Diencephalon (tissue), 1 donor: ENCODE results near the gene OR51L1. TPM values are rescaled to one million over a fixed set of nuclear protein-coding genes. Genes with fewer than 3 reads are reported as not detected.

Experiments
- total RNA-seq: library from RNA; depleted of rRNA; stranded (reverse); fragments of >200 nt; gene quantifications from one replicate; pipeline ENCODE4 v1.2.3, GENCODE V29; 2014

OR51L1 gene, protein sequence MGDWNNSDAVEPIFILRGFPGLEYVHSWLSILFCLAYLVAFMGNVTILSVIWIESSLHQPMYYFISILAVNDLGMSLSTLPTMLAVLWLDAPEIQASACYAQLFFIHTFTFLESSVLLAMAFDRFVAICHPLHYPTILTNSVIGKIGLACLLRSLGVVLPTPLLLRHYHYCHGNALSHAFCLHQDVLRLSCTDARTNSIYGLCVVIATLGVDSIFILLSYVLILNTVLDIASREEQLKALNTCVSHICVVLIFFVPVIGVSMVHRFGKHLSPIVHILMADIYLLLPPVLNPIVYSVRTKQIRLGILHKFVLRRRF
- total RNA-seq = not detected

DNA sequence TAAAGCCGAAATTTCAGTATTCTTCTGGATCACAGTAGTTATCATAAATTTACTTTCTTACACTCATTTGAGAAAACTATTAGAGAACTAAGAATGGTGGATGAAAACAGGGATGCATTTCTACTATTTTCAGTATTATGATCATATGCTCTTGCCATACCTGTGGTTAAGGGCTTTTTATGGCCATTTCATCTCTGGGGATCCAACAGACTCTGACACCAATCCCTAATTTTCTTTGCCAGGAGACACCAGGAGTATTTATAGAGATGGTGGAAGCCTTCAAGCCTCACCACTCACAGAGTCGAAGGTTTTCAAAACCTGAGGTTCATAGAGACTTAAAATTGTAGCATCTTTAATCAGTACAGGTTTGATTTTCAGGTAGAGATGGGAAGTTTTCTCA is at the start of gene OR51L1:
Gene OR51L1, plus strand, starts transcription at position 301 of the 400 bp plus-strand sequence. CDS start 4,132 bp downstream, outside the sequence.

DNA sequence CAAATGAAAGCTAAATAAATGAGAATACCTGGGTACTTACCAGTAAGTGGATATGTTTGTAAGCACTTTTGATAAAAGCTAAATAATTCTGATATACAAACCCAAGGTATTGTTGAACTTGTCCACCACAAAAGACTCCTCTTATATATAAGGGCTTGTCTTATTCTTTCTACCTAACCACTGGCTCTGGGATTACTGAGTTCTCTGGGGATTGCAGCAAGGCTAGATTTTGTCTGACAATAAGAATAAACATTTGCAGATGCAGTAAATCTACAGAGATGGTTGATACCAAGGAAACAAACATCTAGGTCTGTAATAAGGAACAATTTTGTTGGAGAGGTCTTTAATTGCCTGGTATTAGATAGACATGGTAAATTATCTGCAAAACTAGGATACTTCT is 47.1 kb upstream of the OR51L1 start, which contains the start of gene OR51A4:
Gene OR51A4, minus strand, starts transcription at position 101 of the 400 bp plus-strand sequence. CDS start 505 bp downstream, outside the sequence.

DNA sequence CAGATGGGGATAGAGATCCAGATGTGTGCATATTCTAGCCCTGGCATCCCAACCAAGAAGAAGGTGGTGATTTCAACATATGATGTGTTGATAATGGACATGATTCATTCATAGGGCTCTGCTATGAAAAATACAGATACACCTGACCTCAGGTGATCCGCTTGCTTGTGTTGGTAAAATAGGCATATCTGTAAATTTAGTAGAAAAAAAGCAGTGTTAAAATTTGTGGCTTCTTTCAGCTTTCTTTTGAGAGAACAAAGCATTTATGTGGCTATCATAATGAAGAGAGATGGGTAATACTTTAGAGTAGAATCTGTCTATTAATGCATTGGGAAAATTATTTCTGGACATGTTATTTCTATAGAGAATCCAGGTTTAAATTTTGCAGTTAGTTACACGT is 39.0 kb upstream of the OR51L1 start, which contains the start of gene OR51A2:
Gene OR51A2, minus strand, starts transcription at position 101 of the 400 bp plus-strand sequence. Its CDS starts 0 bp downstream, at position 101.

DNA sequence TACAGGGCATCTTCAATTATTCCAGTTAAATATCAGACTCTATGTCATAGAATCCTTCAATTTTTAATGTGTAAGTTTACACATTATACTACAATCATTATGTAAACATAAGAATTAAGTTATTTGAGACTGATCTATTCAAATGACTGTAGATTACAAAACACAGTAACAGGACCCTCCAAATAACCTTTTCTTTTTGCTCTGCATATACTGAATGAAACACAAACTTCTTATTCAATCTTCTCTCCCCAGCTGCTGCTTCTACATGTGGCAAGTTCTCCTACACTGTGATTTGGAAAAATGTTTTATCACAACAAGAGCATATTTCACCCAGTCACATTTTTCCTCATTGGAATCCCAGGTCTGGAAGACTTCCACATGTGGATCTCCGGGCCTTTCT is 51.6 kb downstream of the OR51L1 start, which contains the start of gene OR52J3:
Gene OR52J3, plus strand, starts transcription at position 301 of the 400 bp plus-strand sequence. Its CDS starts 0 bp downstream, at position 301.

Other genes with a start within 250 kb of the OR51L1 start
- gene OR51F1, start 224.9 kb upstream of the OR51L1 start, total RNA-seq = not detected
- not detected for gene OR52R1, start 190.5 kb upstream of the OR51L1 start, total RNA-seq
- not detected for gene OR51F2, start 173.5 kb upstream of the OR51L1 start, total RNA-seq
- gene OR51S1, start 145.6 kb upstream of the OR51L1 start, total RNA-seq = not detected
- gene OR51T1, start 113.0 kb upstream of the OR51L1 start, total RNA-seq = not detected
- not detected for gene OR51A7, start 91.1 kb upstream of the OR51L1 start, total RNA-seq
- gene OR51G2, start 75.5 kb upstream of the OR51L1 start, total RNA-seq = not detected
- gene OR51G1, start 70.5 kb upstream of the OR51L1 start, total RNA-seq = not detected
- not detected for gene OR51A4, start 47.2 kb upstream of the OR51L1 start, total RNA-seq
- gene OR51A2, start 39.1 kb upstream of the OR51L1 start, total RNA-seq = not detected
- gene OR52J3, start 51.7 kb downstream of the OR51L1 start, total RNA-seq = not detected
- not detected for gene OR52E2, start 64.8 kb downstream of the OR51L1 start, total RNA-seq
- not detected for gene OR52E1, start 74.7 kb downstream of the OR51L1 start, total RNA-seq
- gene OR52A5, start 143.5 kb downstream of the OR51L1 start, total RNA-seq = not detected
- gene OR52A1, start 159.9 kb downstream of the OR51L1 start, total RNA-seq = not detected
- gene OR51V1, start 205.8 kb downstream of the OR51L1 start, total RNA-seq = not detected
- 550 TPM for gene HBB, start 232.2 kb downstream of the OR51L1 start, total RNA-seq
- not detected for gene HBD, start 239.6 kb downstream of the OR51L1 start, total RNA-seq